IPS DF 6.9 (cell line): ENCODE data around the gene PCSK7.

ENCODE experiments used
- DNase-seq: peaks from one replicate; pipeline ENCODE4 v3.0.0-alpha.2; 2013; ENCODE audit warnings: low read depth, low spot score
- H3K27ac ChIP-seq: one replicate; pipeline ENCODE4 v1.5.1; 2013; ENCODE audit warnings: low read length, control low read depth
- H3K27me3 ChIP-seq: 2 replicates; pipeline ENCODE4 v1.6.1; 2013; ENCODE audit warnings: mild to moderate bottlenecking, low read length; ENCODE audit not compliant: control insufficient read depth, insufficient read depth
- H3K36me3 ChIP-seq: 2 replicates; pipeline ENCODE4 v1.6.1; 2013; ENCODE audit warnings: low read length; ENCODE audit not compliant: control insufficient read depth, insufficient read depth
- H3K4me1 ChIP-seq: 2 replicates; pipeline ENCODE4 v1.6.1; 2013; ENCODE audit warnings: low read length; ENCODE audit not compliant: control insufficient read depth, insufficient read depth
- H3K4me3 ChIP-seq: 2 replicates; pipeline ENCODE4 v1.5.1; 2013; ENCODE audit warnings: mild to moderate bottlenecking, low read length
- H3K9me3 ChIP-seq: 2 replicates; pipeline ENCODE4 v1.6.1; 2013; ENCODE audit warnings: low read length, inconsistent platforms; ENCODE audit not compliant: control insufficient read depth, insufficient read depth
- whole genome bisulfite sequencing: extraction: QIAGEN DNeasy Blood & Tissue Kit; methylation state at CpG from one replicate; pipeline ENCODE4 v1.1.7; 2013; ENCODE audit warnings: mixed read lengths, missing lambda C conversion rate; ENCODE audit not compliant: insufficient read length, insufficient coverage; 5-methylcytosine and 5-hydroxymethylcytosine counted together

Gene PCSK7

DNA sequence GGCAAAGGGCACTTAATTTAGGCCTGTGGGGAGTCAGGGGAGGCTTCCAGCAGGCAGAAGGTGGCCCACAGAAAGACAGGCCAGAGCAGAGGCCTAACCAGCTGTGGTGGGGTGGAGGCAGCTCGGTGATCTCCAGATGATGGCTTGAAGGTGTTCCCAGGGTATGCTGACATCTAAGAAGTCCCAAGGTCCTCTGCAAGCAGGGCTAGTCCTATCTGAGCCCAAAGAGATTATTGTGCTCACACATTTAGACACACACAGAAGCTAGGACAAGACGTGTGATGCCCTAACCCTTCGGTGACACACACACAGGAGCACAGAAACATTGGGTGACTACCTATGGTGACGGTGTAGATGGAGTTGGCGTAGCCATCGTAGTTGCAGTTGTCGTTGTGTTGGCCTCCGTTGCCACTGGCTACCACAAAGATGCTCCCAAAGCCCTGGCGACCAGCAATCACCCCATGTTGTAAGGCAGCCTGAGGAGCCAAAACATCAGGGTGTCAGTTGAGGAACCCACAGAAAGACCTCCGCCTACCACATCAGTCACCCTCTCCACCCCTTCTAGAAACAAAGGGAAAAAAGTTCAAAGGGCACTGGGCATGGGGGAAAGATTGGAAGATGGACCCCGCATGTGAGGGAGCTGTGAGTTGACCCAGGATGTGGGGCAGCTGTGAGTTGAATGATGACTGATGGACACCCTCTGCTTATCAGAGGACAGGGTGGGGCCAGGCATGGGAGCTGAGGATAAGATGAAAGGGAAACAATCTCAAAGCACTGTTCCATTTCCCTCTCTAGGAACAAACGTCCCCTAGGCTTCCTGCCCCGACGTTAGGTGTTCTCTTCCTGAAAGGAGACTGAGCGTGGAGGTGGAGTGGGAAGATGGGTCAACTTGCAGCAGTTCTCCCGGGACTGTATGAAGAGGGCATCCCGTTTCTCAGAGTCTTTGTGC is 7.9 kb downstream of the PCSK7 start:
- no peaks in the 10 kb centered on the region for H3K4me1 ChIP-seq
- DNase-seq, result no peak

DNA sequence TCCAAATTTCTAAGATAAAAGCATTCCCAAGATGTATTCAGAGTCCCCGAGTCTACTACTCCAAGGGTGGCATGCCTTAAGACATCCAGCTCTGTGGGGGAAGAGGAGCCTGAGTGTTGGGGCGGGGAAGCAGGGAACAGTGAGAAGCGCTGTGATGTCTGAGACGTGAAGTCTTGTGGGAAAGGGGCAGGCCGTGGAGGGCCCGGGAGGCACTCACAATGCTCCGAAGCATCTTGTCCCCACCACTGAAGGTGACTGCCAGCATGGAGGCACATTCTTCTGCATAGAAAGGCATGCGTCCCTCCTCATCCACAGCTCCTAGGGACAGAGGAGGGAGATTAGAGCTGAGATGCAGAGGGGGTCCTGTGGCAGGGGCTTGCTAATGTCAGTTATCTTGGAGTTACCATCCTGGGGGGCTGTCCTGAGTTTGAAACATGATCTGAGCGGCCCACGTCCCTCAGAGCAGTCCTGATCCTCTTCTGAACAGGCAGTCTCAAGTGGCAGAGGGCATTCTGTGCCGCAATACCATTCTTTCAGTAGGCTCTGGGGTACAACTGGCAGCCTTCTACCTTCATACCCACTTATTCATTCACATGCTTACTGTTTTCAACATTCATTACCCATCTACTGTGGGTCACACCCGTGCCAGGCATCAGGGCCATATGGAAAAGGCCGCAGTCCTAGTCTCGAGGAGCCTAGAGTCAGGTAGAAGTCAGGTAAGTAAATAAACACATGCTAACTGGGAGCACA is 8.7 kb downstream of the PCSK7 start:
- whole genome bisulfite sequencing, result no CpG with 5 or more reads among the region's 14 CpGs
- Histone ChIP-seq H3K4me3 (no peak overlapping the region), H3K27ac (no peak overlapping the region), H3K27me3 (no peaks in the 10 kb centered on the region), H3K4me1 (no peaks in the 10 kb centered on the region), H3K36me3 (peaks cover 19% of the 10 kb centered on the region), H3K9me3 (no peaks in the 10 kb centered on the region)
- no peak for DNase-seq

More for the DNA sequence above, 7.9 kb downstream of the PCSK7 start:
- H3K4me3 ChIP-seq, result no peak overlapping the region
- no peaks in the 10 kb centered on the region for H3K9me3 ChIP-seq
- no CpG with 5 or more reads among the region's 17 CpGs for WGBS
- no peak overlapping the region for H3K27ac ChIP-seq
- peaks cover 13% of the 10 kb centered on the region for H3K36me3 ChIP-seq
- no peaks in the 10 kb centered on the region for H3K27me3 ChIP-seq

DNA sequence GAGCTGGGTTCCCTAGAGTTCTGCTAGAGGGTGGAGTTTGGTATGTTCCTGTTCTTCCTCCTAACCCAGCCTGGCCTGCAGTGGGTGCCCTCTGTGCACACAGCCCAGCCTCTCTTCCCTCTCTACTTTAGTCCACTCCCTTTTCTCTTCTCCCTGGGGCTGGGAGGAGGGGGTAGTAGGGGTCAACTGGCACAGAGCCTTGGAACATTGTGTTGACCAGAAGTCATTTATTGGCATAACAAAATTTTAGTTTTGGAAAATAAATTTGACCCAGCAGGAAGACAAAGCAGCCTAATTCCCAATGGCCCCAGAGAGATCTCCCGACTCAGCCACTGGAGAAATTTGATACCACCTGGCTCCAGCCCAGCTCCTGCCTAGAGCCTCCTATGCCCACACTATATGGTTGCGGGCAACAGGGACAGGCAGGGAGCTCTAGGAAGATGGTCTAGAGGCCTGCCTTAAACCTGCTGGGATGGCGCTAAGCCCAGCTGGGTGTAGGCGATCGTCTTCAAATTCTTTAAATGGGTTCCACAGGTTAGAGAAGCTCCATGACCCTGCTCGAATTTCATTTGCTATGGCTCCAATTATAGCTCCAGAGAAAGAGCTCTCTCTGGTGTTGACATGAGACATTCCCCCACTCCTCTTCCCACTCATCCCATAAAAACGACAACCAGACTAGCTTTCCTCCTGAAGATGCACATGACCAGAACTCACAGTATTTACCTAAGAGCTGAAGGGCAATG is 9.9 kb downstream of the PCSK7 start:
- H3K4me3 ChIP-seq, result no peak overlapping the region
- H3K36me3 ChIP-seq, result peaks cover 16% of the 10 kb centered on the region
- no peaks in the 10 kb centered on the region for H3K4me1 ChIP-seq
- DNase-seq, result no peak
- no peaks in the 10 kb centered on the region for H3K9me3 ChIP-seq
- no peak overlapping the region for H3K27ac ChIP-seq
- no CpG with 5 or more reads among the region's 7 CpGs for WGBS
- no peaks in the 10 kb centered on the region for H3K27me3 ChIP-seq

DNA sequence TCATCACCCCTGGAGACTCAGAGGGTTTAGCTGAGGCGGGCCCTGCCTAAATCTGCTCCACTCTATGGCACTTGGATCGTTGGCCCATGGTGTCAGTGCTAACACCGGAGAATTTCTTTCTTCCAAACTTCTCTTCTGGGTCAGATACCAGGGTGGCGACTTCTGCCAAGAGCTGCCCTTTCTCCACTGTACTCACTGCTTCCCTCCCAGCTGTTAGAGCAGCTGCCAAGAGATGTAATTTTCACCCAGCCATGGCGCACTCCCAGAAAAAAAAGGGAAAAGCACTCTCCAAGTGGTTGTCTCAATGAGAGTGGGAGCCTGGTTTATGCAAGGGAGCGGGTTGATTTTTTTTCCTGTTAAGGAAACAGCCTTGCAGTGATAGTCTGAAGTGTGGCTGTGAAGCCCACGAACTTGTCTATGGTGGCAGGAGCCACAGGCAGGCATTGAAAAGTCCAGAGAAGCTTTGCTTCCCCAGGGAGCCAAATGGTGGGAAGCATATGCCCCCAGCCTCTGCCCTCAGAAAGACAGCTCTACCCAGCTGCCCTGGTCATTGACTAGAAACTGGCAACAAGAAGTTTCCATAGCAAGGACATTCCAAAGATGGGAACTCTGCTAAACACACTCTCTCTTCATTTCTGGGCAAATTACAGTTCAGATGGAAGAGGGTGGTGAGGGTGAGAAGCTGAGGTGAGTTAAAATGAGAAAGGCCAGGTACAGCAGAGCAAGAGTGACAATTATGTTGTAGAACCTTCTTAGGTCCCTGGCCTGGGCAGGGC is 10.7 kb downstream of the PCSK7 start:
- no peak overlapping the region for H3K27ac ChIP-seq
- DNase-seq, result no peak
- H3K36me3 ChIP-seq, result peaks cover 15% of the 10 kb centered on the region; the same call in 1 of the 2 replicates
- H3K4me1 ChIP-seq, result no peaks in the 10 kb centered on the region
- no peaks in the 10 kb centered on the region for H3K9me3 ChIP-seq
- no peak overlapping the region for H3K4me3 ChIP-seq
- WGBS, result no CpG with 5 or more reads among the region's 7 CpGs
- H3K27me3 ChIP-seq, result no peaks in the 10 kb centered on the region

- H3K4me1 ChIP-seq, result no peaks in the 10 kb centered on the region
- no peaks in the 10 kb centered on the region for H3K9me3 ChIP-seq
- no peaks in the 10 kb centered on the region for H3K27me3 ChIP-seq
- H3K27ac ChIP-seq, result no peak overlapping the region
- DNase-seq, result no peak
- H3K36me3 ChIP-seq, result peaks cover 15% of the 10 kb centered on the region; the same call in 1 of the 2 replicates
- H3K4me3 ChIP-seq, result no peak overlapping the region
- WGBS, result no CpG with 5 or more reads among the region's 9 CpGs
Measured at GRCh38 chr11:117220568-117220967, 11.3 kb downstream of the PCSK7 start.

GRCh38 chr11:117219995-117220394 is 11.9 kb downstream of the PCSK7 start:
- no peak overlapping the region for H3K27ac ChIP-seq
- peaks cover 15% of the 10 kb centered on the region; the same call in 1 of the 2 replicates for H3K36me3 ChIP-seq
- H3K27me3 ChIP-seq, result no peaks in the 10 kb centered on the region
- H3K4me1 ChIP-seq, result no peaks in the 10 kb centered on the region
- no peak for DNase-seq
- no peak overlapping the region for H3K4me3 ChIP-seq
- no peaks in the 10 kb centered on the region for H3K9me3 ChIP-seq
- no CpG with 5 or more reads among the region's 4 CpGs for WGBS

DNA sequence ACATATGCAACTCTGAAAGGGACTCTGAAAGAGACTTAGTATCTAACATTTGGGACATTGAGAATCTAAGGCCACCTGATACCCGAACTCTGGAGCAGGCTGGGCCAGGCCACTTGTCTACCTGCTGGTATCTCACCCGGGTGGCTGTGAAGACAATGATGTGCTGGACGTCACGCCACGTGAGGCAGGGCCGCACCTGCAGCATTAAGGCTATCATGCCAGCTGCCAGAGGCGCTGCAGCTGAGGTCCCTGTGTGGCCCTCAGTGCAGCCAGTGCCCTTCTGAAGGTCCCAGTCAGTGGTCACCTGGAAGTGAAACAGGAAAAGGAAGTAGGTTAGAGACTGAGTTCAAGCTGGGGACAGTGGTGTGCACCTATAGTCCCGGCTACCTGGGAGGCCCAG is 12.4 kb downstream of the PCSK7 start:
- WGBS, result no CpG with 5 or more reads among the region's 8 CpGs
- H3K4me1 ChIP-seq, result no peaks in the 10 kb centered on the region
- no peaks in the 10 kb centered on the region for H3K9me3 ChIP-seq
- H3K36me3 ChIP-seq, result peaks cover 15% of the 10 kb centered on the region; the same call in 1 of the 2 replicates
- no peaks in the 10 kb centered on the region for H3K27me3 ChIP-seq
- no peak overlapping the region for H3K4me3 ChIP-seq
- no peak overlapping the region for H3K27ac ChIP-seq
- no peak for DNase-seq

- no CpG with 5 or more reads among the region's 9 CpGs for WGBS
- no peak for DNase-seq
Measured at GRCh38 chr11:117219001-117219400, 12.9 kb downstream of the PCSK7 start.

DNA sequence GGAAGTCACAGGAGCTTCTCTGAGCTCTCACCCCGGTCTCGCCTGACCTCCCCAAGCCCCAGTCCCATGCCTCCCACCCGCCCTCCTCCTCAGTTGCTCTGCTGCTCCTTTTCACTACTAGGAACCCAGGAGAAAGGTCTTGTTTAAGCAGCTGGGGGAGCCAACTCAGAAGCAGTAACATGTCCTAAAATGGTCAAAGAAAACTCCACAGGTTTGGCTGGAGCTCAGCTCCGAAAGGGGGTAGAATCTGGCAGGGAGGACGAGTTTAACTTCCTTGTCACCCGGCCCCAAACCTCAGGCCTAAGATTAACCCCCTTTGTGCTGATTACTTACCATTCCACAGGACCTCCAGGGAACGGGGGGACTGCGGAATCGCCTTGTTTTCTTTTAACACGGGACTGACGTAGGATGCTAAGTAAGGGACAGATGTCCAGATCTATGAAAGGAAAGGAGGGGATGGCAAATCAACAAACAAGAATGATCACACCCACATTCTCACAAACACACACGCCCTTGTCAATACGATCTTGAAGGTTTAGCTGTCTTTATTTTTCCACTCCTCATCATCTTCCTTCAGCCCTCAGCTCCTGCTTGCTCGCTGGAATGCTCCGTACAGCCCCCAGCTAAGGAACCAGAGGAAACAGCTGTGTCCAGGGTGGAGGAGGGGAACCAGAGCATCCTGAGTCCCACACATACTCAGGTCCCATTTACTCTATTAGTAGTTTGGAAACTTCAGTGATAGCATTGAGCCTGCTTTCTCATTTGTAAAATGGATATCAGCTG is 13.5 kb downstream of the PCSK7 start:
- WGBS, result no CpG with 5 or more reads among the region's 15 CpGs
- H3K27me3 ChIP-seq, result no peaks in the 10 kb centered on the region
- H3K4me1 ChIP-seq, result no peaks in the 10 kb centered on the region
- no peak for DNase-seq
- no peak overlapping the region for H3K27ac ChIP-seq
- no peak overlapping the region for H3K4me3 ChIP-seq
- peaks cover 15% of the 10 kb centered on the region; the same call in 1 of the 2 replicates for H3K36me3 ChIP-seq
- H3K9me3 ChIP-seq, result no peaks in the 10 kb centered on the region

More at GRCh38 chr11:117219001-117219400, 12.9 kb downstream of the PCSK7 start:
- H3K27ac ChIP-seq, result no peak overlapping the region
- H3K4me3 ChIP-seq, result no peak overlapping the region
- H3K36me3 ChIP-seq, result peaks cover 15% of the 10 kb centered on the region; the same call in 1 of the 2 replicates
- H3K9me3 ChIP-seq, result no peaks in the 10 kb centered on the region
- no peaks in the 10 kb centered on the region for H3K4me1 ChIP-seq
- H3K27me3 ChIP-seq, result no peaks in the 10 kb centered on the region
